Prostate gland (tissue), 2 donors: ENCODE data around the gene TMEM108. TPM values are rescaled to one million over a fixed set of nuclear protein-coding genes. Genes with fewer than 3 reads are reported as not detected.

Experiments
- DNase-seq: peaks from one replicate; pipeline ENCODE4 v3.0.0-alpha.2; 2019; ENCODE audit warnings: low spot score
- H3K27ac ChIP-seq, 2 donors: fragments of 200-600 bp; sonication (generic); 2 replicates each; pipeline ENCODE4 v1.5.1; 2017 to 2019
- H3K27me3 ChIP-seq: fragments of 200-600 bp; sonication (generic); replicated peaks from 2 replicates; pipeline ENCODE4 v1.5.1; 2019; ENCODE audit not compliant: insufficient read depth
- H3K36me3 ChIP-seq, 2 donors: fragments of 200-600 bp; sonication (generic); 1 replicate in 1 of 2; 2 replicates in 1 of 2; pipeline versions ENCODE4 v1.5.1 to v1.8.1; 2017 to 2019
- H3K4me1 ChIP-seq: fragments of 200-600 bp; sonication (generic); replicated peaks from 2 replicates; pipeline ENCODE4 v1.5.1; 2019
- H3K4me3 ChIP-seq, 2 donors: fragments of 200-600 bp; sonication (generic); 2 replicates each; pipeline ENCODE4 v1.5.1; 2017 to 2019
- H3K9me3 ChIP-seq: fragments of 200-600 bp; sonication (generic); 2 replicates; pipeline ENCODE4 v1.5.1; 2017
- CTCF ChIP-seq, 4 experiments: fragments of 200-600 bp in 2 of 4; fragments of 450-650 bp in 2 of 4; sonication (generic) in 2 of 4; IDR thresholded peaks; 1 replicate in 3 of 4; 2 replicates in 1 of 4; pipeline ENCODE4 v1.5.1; 2016 to 2019; ENCODE audit warnings: antibody characterized with exemption in 4 of 4, mild to moderate bottlenecking in 2 of 4, moderate library complexity in 2 of 4
- POLR2A ChIP-seq: fragments of 450-650 bp; IDR thresholded peaks from one replicate; pipeline ENCODE4 v1.6.1; 2016; ENCODE audit warnings: antibody characterized with exemption, mild to moderate bottlenecking
- POLR2AphosphoS5 ChIP-seq: sonication (generic); formaldehyde crosslinking; IDR thresholded peaks from one replicate; pipeline ENCODE4 v1.6.1; 2017; ENCODE audit warnings: antibody characterized with exemption
- WGBS: methylation state at CpG from one replicate; pipeline ENCODE4 v1.1.5; 2018; 5-methylcytosine and 5-hydroxymethylcytosine counted together
- intact Hi-C: fragments of 100-400 bp; cut with DNase I; formaldehyde crosslinking; loops from one replicate; pipeline ENCODE4 v1.14.2; 2022
- total RNA-seq, 2 donors: library from RNA; depleted of rRNA; stranded (reverse); fragments of >200 nt; gene quantifications; one replicate each; pipeline ENCODE4 v1.1.0, GENCODE V29; 2016

TMEM108 gene
- total RNA-seq, 2 donors from 2014 or later: 8.1 TPM; not detected in 1

DNA sequence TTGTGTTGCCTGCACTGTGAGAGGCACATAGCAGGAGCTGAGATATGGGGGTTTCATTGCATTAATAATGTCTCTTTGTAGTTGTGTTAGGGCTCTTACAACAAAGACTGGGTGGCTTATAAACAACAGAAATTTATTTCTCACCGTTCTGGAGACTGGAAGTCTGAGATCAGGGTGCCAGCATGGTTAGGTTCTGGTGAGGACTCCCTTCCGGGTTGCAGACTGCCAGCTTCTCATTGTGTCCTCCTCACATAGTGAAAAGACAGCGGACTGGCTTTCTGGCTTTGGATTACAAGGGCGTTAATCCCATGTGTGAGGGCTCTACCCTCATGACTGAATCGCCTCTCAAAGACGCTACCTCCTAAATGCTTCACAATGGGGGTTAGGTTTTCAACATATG is 20.6 kb downstream of the TMEM108 start:
- no peak overlapping the region for H3K27ac ChIP-seq
- DNase-seq: no peak
- no peaks in the 10 kb centered on the region for H3K36me3 ChIP-seq
- no peaks in the 10 kb centered on the region for H3K9me3 ChIP-seq
- TF ChIP-seq CTCF (IDR thresholded peaks at IDR 0.05): no peak
- TF ChIP-seq POLR2AphosphoS5: no peak
- TF ChIP-seq POLR2A: no peak
- no peak overlapping the region for H3K4me3 ChIP-seq
- H3K4me1 ChIP-seq: no peaks in the 10 kb centered on the region
- WGBS: 81% methylated on average over 6 of the region's 6 CpGs
- intact Hi-C loops: no loop called here
- H3K27me3 ChIP-seq: no peaks in the 10 kb centered on the region

DNA sequence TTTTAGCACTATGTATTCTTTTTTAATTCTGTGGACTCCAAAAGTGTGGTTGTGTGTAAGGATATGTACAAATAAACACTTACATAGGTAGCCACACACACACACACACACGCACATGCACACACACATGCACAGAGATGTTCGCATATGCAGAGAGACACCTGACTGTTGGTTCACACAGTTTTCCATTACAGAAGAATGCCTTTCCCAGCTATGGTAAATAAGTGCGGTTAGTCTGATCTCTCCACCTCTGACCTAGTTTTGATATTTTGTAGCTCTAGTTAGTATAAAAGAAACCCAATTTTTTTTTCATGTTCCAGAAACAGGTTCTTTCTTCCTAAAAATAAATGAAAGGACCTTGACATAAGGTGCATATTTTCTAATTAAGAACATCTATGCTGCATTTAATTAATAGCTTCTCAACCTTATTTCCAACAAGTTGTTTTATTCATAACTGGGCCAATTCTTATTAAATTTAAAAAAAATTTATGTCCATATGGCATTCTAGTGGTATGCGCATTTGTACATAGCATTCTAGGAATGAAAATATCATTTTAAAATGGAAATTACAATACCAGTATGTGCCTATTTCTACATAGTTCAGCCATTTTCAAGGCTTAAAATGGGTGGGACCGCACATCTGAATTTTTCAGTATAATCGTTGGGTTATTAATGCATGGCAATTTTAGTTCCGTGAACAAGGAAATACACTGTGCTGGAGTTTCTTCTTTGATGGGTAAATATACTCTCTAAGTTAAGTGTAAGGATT is 27.2 kb downstream of the TMEM108 start:
- Histone ChIP-seq H3K4me3 (no peak overlapping the region), H3K27ac (no peak overlapping the region), H3K36me3 (no peaks in the 10 kb centered on the region), H3K9me3 (no peaks in the 10 kb centered on the region), H3K27me3 (no peaks in the 10 kb centered on the region), H3K4me1 (no peaks in the 10 kb centered on the region)
- TF ChIP-seq POLR2A (no peak), CTCF (IDR thresholded peaks at IDR 0.05) (no peak), POLR2AphosphoS5 (no peak)
- WGBS: 95% methylated on average over 7 of the region's 7 CpGs
- DNase-seq: no peak
- intact Hi-C loops: no loop called here

DNA sequence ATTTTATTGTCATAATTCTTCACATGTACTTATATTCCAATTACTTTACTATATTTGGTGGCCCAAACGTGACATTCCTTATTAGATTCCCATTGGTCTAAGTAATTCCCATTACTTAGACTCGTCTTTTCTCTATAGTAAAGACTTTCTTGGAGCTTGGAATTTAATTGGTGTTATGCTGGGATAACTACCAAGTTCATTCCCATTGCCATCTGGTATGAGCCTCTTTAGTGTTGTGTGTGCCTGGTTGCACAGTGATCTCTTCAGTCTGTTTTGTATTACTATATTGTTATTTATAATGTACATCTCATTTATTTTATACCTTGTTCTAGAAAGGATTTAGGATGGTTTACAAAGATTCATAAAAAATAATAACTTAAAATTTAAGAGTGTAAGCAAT is 27.8 kb downstream of the TMEM108 start:
- H3K4me3 ChIP-seq: no peak overlapping the region
- intact Hi-C loops: no loop called here

DNA sequence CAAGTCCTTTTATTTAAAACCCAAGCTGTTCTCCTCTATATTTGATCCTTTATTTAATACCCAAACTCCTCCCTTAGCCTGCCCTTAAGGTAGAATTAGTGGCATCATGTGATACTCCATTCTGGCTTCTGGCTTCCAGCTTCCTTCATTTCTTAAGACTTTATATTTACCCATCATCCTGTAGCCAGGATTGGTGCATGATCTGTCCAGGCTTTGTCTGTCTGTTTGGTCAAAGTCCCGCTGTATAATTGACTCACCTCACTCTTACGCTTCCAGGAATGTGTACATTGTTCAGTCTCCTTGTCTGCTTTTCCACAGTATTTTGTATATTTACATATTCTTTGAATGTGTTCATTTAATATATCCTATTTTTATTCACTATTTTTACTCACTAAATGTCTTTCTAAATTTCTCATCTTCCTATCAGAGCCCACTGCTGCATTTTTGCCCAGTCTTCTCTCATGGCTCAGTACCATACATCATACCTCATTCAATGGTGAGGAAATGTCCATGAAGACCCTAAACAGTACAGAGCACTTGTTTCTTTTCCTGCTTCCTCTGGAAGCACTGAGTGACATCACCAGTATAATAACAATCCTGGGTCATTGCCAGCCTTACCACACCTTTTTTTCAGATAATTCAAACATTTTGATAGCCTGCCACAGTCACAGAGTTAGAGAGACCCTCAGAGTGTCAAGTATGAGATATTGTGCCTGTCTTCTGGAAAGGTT is 31.5 kb downstream of the TMEM108 start:
- Histone ChIP-seq H3K36me3 (no peaks in the 10 kb centered on the region), H3K27ac (no peak overlapping the region), H3K4me3 (no peak overlapping the region), H3K9me3 (no peaks in the 10 kb centered on the region), H3K4me1 (no peaks in the 10 kb centered on the region), H3K27me3 (no peaks in the 10 kb centered on the region)
- WGBS: 83% methylated on average over 2 of the region's 2 CpGs
- no peak for DNase-seq
- TF ChIP-seq POLR2AphosphoS5: no peak
- no peak for TF ChIP-seq CTCF (IDR thresholded peaks at IDR 0.05)
- no peak for TF ChIP-seq POLR2A
- intact Hi-C loops: no loop called here

More for the DNA sequence above, 27.8 kb downstream of the TMEM108 start:
- Histone ChIP-seq H3K4me1 (no peaks in the 10 kb centered on the region), H3K9me3 (no peaks in the 10 kb centered on the region), H3K36me3 (no peaks in the 10 kb centered on the region), H3K27me3 (no peaks in the 10 kb centered on the region), H3K27ac (no peak overlapping the region)
- WGBS: 93% methylated on average over 2 of the region's 2 CpGs
- DNase-seq: no peak
- TF ChIP-seq POLR2AphosphoS5: no peak
- TF ChIP-seq CTCF (IDR thresholded peaks at IDR 0.05): no peak
- no peak for TF ChIP-seq POLR2A
